ENCODE results near the gene RRBP1.

DNA sequence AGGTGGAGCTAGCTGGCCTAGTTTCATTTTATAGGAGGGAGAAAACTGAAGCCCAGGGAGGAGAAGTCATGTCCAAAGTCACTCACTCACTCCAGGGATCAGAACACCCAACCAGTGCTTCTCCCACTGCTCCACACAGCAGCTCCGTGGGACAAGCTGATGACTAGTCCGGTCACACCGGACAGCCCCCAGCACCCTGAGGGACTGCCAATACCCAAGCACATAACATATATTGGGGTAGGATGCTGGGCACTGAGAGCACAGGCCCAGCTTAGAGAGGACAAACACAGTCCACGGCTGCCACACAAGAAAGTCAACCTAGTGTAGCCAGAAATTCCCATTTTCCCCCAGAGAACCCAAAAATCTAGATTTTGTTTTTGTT lies 5.7 kb downstream of the RRBP1 start:
- TF ChIP-seq, protein P1, sequence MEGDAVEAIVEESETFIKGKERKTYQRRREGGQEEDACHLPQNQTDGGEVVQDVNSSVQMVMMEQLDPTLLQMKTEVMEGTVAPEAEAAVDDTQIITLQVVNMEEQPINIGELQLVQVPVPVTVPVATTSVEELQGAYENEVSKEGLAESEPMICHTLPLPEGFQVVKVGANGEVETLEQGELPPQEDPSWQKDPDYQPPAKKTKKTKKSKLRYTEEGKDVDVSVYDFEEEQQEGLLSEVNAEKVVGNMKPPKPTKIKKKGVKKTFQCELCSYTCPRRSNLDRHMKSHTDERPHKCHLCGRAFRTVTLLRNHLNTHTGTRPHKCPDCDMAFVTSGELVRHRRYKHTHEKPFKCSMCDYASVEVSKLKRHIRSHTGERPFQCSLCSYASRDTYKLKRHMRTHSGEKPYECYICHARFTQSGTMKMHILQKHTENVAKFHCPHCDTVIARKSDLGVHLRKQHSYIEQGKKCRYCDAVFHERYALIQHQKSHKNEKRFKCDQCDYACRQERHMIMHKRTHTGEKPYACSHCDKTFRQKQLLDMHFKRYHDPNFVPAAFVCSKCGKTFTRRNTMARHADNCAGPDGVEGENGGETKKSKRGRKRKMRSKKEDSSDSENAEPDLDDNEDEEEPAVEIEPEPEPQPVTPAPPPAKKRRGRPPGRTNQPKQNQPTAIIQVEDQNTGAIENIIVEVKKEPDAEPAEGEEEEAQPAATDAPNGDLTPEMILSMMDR (conservative IDR thresholded peaks at IDR 0.05; ENCODE audit: low read depth, low read length): no peak
- TF ChIP-seq MAFK (IDR thresholded peaks at IDR 0.05; ENCODE audit: low read depth, low read length): no peak
- TF ChIP-seq RAD21 (IDR thresholded peaks at IDR 0.05; ENCODE audit: low read length): no peak
- TF ChIP-seq POLR2A (IDR thresholded peaks at IDR 0.05; ENCODE audit: low read depth, low read length): no peak
- no peak for TF ChIP-seq NFE2L2 (IDR thresholded peaks at IDR 0.05; ENCODE audit: low read depth, low read length)
- no peak for TF ChIP-seq MAZ (IDR thresholded peaks at IDR 0.05; ENCODE audit: borderline replicate concordance, low read depth, low read length)
- TF ChIP-seq, protein P2, sequence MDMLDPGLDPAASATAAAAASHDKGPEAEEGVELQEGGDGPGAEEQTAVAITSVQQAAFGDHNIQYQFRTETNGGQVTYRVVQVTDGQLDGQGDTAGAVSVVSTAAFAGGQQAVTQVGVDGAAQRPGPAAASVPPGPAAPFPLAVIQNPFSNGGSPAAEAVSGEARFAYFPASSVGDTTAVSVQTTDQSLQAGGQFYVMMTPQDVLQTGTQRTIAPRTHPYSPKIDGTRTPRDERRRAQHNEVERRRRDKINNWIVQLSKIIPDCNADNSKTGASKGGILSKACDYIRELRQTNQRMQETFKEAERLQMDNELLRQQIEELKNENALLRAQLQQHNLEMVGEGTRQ (IDR thresholded peaks at IDR 0.05; ENCODE audit: low read depth, low read length): no peak
- TF ChIP-seq RFX5 (IDR thresholded peaks at IDR 0.05; ENCODE audit: low read depth, low read length): no peak
